Measurements from ENCODE around the gene IL10RA.

IL10RA gene

GRCh38 chr11:118008271-118008911 lies 22.2 kb downstream of the IL10RA start:
- no peak for DNase-seq

GRCh38 chr11:118009864-118010737 lies 23.9 kb downstream of the IL10RA start:
- no peak for DNase-seq

- no peak for DNase-seq
Measured at GRCh38 chr11:118010738-118011461, 24.7 kb downstream of the IL10RA start.

- DNase-seq: no peak
Measured at GRCh38 chr11:118012083-118012669, 26.0 kb downstream of the IL10RA start.

GRCh38 chr11:118014022-118014421 lies 27.8 kb downstream of the IL10RA start:
- no peak for DNase-seq

- DNase-seq: no peak
Measured at GRCh38 chr11:118015385-118015841, 29.2 kb downstream of the IL10RA start.

GRCh38 chr11:118016104-118016503 lies 29.9 kb downstream of the IL10RA start:
- DNase-seq: no peak

- DNase-seq: no peak
Measured at GRCh38 chr11:118017111-118017510, 30.9 kb downstream of the IL10RA start.

- no peak for DNase-seq
Measured at GRCh38 chr11:118017631-118018315, 31.6 kb downstream of the IL10RA start.

GRCh38 chr11:118018401-118018800 lies 32.2 kb downstream of the IL10RA start:
- no peak for DNase-seq

GRCh38 chr11:118021146-118021545 lies 35.0 kb downstream of the IL10RA start:
- no peak for DNase-seq

GRCh38 chr11:118027694-118028093 lies 41.5 kb downstream of the IL10RA start:
- DNase-seq: no peak

- no peak for DNase-seq
Measured at GRCh38 chr11:118028626-118029025, 42.4 kb downstream of the IL10RA start.

GRCh38 chr11:118033443-118033842 lies 47.2 kb downstream of the IL10RA start:
- no peak for DNase-seq

- DNase-seq: no peak
Measured at GRCh38 chr11:118042141-118042540, 55.9 kb downstream of the IL10RA start.

GRCh38 chr11:118042796-118043195 lies 56.6 kb downstream of the IL10RA start:
- DNase-seq: no peak

GRCh38 chr11:118045191-118045590 lies 59.0 kb downstream of the IL10RA start:
- DNase-seq: no peak

GRCh38 chr11:118046051-118046963 lies 60.1 kb downstream of the IL10RA start:
- DNase-seq: no peak

- no peak for DNase-seq
Measured at GRCh38 chr11:118046964-118047700, 60.9 kb downstream of the IL10RA start.

- DNase-seq: no peak
Measured at GRCh38 chr11:118047749-118048148, 61.6 kb downstream of the IL10RA start.

All from cerebellar nuclear complex (tissue), 1 donor.